Fibroblast of pulmonary artery (primary cell): ENCODE measurements around the gene PKD2.
A peak's percentile ranks its signal among the peaks of the same experiment; 100 is the strongest.

ENCODE experiments used
- DNase-seq: peaks from one replicate; pipeline ENCODE4 v3.0.0-alpha.2; 2010; ENCODE audit warnings: low read depth
- H3K4me3 ChIP-seq: replicated peaks from 2 replicates; pipeline ENCODE4 v1.5.1; 2011; ENCODE audit warnings: low read depth, mild to moderate bottlenecking, control low read depth, low read length, moderate library complexity
- CTCF ChIP-seq: IDR thresholded peaks from 2 replicates; pipeline ENCODE4 v1.5.1; 2011; ENCODE audit warnings: mild to moderate bottlenecking, control low read depth, low read length, inconsistent platforms; ENCODE audit errors: missing control alignments

PKD2 gene

GRCh38 chr4:88007304-88008121 lies at the start of gene PKD2:
TSS of gene PKD2 (plus strand) at chr4:88007635. CDS start at chr4:88007734, 99 bp downstream.
- DNase-seq: peak; percentile 67
- H3K4me3 ChIP-seq: peak within 1 kb of the TSS; percentile 69
- TF ChIP-seq CTCF: no peak

GRCh38 chr4:87961993-87962392 lies 45.4 kb upstream of the PKD2 start:
- H3K4me3 ChIP-seq: no peak overlapping the region
- no peak for TF ChIP-seq CTCF
- DNase-seq: peak; percentile 36

- no peak for DNase-seq
- TF ChIP-seq CTCF: no peak
- no peak overlapping the region for H3K4me3 ChIP-seq
Measured at GRCh38 chr4:87962398-87963146, 44.9 kb upstream of the PKD2 start.

GRCh38 chr4:87965501-87965975 lies 41.9 kb upstream of the PKD2 start:
- no peak for TF ChIP-seq CTCF
- DNase-seq: no peak
- no peak overlapping the region for H3K4me3 ChIP-seq

- H3K4me3 ChIP-seq: no peak overlapping the region
- TF ChIP-seq CTCF: no peak
- no peak for DNase-seq
Measured at GRCh38 chr4:87966095-87966496, 41.3 kb upstream of the PKD2 start.

GRCh38 chr4:87967193-87967592 lies 40.2 kb upstream of the PKD2 start:
- no peak for TF ChIP-seq CTCF
- no peak for DNase-seq
- H3K4me3 ChIP-seq: no peak overlapping the region
